G401 (cell line): ENCODE data around the gene ZNF197. TPM values are rescaled to one million over a fixed set of nuclear protein-coding genes. Genes with fewer than 3 reads are reported as not detected.
A peak's percentile ranks its signal among the peaks of the same experiment; 100 is the strongest.
"Not testable (repeated sequence)": the region's sequence is repeated elsewhere in the genome, so short reads cannot be mapped to it uniquely, and the experiment has no call there.

Experiments used
- DNase-seq: peaks from one replicate; pipeline ENCODE4 v3.0.0-alpha.2; 2015; ENCODE audit warnings: low spot score
- in situ Hi-C: cut with HindIII; loops from 2 replicates; pipeline ENCODE4 v1.10.0; 2016; ENCODE audit warnings: low sequenced_read_pairs, mixed read lengths
- total RNA-seq: library from RNA; depleted of rRNA; stranded (reverse); fragments of >200 nt; shearing (Covaris generic); gene quantifications from 2 replicates; pipeline ENCODE4 v1.2.3, GENCODE V29; 2014; rRNA removed

ZNF197 gene
- total RNA-seq: 10.2 and 14.3 TPM in 2 replicates

DNA sequence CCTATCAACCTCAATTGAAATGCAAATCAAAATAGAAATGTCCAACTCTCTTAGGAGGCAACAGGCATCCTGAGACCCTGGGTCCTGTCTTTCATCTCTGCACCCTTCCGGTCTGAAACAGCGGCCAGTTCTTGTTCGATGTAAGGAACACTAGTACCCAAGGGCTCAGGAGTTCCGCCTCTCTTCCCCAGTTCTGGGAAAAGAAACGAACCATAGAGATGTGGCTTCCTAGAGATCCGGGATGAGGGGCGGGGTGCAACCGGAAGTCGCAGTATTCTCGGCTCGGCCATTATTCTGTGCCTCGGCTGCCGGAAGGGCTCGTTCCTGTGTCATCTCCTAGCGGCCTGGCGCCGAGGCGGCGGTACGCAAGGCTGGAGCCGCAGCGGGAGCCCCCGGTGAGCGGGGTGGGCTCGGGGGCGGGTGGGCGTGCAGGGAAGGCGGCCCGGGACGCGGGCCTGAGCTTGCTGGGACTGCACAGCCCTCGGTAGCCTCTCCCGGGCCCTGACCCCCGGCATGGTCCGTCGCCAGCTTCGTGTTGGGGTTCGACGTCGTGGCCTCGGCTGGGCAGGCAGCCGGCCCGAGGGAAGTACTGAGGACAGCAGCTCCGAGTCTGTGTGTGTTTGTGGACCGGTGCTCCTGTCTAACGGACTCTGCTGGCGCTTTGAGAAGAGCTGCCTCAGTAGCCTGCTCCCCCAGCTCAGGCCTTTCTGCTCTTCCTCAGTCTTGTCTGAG is at the start of gene ZNF197:
TSS of gene ZNF197 (plus strand) at position 288 of the 732 bp plus-strand sequence. CDS start 4,119 bp downstream, outside the sequence.
- peak; percentile 96 for DNase-seq
- in situ Hi-C loops: no loop called here

DNA sequence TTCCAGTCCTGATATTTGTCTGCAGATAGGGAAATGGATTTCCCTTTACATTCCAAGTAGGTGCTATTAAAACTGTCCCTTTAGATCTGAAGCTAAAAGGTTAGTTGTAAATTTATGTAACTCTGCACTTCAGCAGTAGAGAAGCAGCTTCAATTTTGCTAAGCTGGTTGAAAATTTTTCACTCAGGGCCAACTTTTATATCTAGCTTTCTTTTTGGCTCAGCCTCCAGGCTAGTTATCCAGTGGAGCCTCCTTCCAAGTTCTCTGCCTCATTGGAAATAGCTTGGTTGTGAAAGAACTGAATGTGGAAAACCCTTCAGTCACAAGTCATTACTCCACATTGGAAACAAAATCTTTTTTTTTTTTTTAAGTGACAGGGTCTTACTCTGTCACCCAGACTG is 48.2 kb upstream of the ZNF197 start:
- no peak for DNase-seq

DNA sequence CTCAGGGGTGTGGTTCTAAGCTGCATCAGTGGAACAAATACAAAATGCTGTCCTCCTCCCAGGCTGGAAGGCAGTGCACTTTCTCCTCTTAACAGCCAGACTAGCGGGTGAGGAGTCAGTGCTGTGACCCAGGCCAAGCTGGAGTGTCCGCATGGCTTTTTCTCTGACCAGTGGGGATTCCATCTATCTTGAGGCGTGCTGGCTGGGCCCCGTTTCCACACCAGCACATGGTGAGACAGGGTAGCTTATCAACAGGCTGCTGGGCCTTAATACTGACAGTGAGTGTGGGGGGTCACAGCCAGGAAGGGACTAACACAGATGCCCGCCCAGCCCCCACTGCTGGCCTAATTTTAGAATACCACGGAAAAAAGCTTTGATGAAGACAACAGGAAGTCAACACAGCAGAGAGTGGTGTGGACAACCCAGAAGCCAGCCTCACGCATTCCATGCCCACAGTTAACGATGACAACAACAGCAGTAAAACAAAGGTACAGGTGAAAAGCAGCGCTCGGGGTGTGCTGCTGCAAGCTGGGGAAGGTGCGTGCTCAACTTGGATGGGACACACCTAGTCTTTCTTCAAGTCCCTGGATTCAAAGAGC is 47.4 kb upstream of the ZNF197 start:
- in situ Hi-C loops, DNase-seq: not testable (repeated sequence)

More for the DNA sequence above, 48.2 kb upstream of the ZNF197 start:
- in situ Hi-C loops: no loop called here

DNA sequence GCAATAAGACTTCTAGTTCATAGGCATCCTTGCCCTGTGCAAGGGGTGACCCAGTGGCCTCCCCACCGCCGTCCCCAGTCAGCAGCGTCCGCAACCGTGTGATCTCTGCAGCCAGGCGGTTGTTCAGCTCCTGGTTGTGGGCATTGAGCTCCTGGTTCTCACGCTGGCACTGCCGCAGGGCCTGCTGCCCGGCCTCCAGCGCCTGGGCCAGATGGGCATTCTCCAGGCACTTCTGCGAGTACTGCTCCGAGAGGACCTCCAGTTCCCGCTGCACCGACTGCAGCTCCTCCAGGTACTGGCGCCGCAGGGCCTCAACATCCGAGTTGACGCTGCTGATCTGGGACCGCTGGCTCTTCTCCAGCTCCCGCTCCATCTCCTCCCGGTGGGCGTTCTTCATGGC is 46.5 kb upstream of the ZNF197 start:
- in situ Hi-C loops, DNase-seq: not testable (repeated sequence)

DNA sequence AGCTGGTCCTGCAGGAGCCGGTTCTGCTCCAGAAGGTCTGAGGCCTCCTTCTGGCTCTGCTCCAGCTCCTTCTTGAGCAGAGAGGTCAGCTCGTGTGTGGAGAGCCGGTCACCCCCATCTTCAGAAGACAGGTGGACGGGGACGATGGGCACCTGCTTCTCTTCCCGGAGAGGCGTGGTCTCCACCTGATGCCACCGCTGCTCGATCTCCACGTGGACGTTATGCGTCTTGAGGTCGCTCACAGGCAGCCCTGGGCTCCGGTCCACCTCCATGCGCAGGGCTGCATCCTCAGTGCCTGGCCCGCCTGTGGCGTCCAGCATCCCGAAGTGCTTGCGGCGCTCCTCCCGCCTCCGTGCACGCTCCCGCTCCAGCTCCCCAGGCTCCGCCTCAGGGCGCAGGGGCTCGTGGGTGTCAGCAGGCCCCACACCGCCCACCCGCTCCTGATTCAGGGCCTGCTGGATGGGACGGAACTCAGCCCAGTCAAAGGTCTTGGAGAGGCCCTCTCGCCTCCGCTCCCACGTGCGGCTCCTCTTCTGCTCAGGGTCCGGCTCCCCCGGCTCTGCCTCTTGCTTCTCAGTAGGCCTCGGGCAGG is 45.8 kb upstream of the ZNF197 start:
- DNase-seq, in situ Hi-C loops: not testable (repeated sequence)

DNA sequence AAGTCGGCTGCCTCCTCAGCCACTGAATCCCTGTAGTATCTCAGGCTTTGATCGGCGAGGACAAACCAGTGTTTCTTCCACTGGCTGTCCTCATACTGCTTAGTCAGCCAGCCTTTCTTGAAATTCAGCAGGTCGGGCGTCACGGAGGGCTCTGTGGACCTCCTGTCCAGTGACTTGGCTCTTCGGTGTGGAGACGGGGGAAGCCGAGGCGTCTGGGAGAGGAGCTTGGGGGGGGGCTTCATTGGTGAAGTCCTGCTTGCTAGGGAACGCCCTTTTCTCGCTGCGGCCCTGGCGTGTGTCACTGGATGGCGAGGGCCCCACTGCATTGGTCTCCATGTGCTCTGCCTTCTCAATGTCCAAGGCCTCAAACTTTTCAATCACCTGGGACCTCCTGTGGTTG is 45.1 kb upstream of the ZNF197 start:
- in situ Hi-C loops, DNase-seq: not testable (repeated sequence)

DNA sequence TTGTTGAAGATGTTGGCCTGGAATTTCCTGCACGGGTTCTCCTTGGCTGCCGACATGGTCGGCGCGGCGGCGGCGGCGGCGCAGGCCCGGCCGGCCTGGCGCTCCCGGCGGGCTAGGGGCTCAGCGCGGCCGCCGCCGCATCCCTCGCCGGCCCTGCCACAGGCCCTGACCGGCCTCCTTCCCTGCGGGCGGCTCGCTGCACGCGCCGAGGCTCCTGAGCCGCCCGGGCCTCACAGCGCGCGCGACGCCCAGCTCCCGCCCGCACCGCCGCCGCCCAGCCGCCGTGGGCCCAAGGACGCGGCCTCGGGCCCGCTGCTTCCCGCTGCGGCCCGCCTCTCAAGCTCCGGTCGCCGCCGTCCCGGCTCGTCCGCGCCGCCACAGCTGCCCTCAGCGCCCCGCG is 43.9 kb upstream of the ZNF197 start:
- in situ Hi-C loops, DNase-seq: not testable (repeated sequence)

DNA sequence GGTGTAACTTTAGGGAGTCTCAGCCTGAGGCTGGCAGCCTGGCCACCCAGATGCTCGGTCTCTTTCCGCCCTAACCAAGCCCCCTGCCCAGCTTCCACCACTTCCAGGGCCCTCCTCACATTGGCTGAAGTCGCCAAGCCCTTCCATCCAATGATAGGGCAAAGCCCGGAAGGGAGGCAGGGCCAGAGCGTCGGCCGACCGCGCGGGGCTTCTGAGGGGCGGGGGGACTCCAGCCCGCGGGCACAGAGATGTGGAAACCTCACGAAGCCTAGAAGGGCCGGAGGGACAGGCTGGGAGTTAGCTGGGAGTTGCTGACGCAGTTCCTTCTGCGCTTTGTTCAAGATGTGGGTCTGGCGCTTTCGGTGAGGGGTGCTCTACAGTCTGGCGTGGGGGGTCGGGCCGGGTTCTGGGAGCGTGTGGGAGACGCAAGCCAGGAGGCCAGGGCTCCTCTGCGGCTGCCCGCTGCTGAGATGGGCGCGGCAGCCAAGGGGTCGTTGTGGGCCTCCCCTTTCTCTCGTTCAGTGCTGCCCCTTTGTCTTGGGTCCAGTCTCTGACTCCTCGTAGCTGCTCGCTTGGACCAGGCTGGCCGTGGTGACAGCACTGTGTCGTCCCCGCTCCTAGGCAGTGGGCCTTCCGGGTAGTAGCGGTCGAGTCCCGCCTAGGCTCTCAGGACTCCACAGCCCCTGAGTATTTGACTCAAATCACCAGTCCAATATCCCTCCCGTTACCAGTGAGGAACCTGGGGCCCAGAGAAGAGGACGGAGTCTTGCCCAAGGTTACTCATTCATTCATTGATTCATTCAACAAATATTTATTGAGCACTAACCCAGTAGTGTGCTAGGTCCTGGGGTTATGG is 40.0 kb upstream of the ZNF197 start, which contains the start of gene ZNF660:
TSS of gene ZNF660 (plus strand) at position 319 of the 856 bp plus-strand sequence. CDS start 9,230 bp downstream, outside the sequence.
- in situ Hi-C loops: no loop called here

DNA sequence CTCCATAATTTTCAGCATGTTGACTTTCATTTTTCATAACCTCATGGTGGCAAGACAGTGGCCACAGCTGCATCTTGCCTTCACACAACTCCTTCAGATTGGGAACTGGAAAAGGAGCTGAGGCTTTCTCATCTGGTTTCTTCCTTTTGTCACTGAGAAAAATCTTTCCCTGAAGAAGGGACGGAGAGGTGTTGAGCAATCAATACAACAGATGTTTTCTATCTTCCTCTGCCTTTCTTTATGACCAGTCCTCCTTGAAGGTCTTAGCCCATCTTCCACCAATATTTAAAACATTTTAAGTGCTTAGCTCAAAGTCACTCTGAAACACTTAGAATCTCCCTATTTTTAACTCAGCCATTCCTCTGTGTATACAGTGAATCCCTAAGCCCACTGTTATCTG is 28.2 kb upstream of the ZNF197 start:
- in situ Hi-C loops: no loop called here
- DNase-seq: no peak

More for the DNA sequence above, 40.0 kb upstream of the ZNF197 start, which contains the start of gene ZNF660:
- DNase-seq: peak; percentile 94

DNA sequence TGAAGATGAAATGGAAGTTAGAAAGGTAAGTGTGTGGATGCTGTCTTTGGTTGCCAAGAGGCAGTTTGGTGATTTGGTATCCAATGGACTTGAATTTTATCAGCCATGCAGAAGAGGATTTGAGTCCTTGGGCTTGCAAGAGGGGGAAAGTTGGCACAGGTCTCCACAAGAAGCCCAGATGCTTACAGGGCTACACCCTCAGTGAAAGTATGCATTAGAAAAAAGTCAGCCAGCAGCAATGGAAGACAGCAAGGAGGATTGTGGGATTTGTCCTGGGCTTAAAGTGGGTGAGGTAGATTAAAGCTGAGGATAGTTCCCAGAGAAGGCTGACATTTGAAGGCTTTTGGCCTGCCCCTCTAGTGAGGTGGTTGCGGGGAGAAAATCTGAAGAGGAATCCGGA is 23.1 kb upstream of the ZNF197 start:
- no peak for DNase-seq
- in situ Hi-C loops: no loop called here

DNA sequence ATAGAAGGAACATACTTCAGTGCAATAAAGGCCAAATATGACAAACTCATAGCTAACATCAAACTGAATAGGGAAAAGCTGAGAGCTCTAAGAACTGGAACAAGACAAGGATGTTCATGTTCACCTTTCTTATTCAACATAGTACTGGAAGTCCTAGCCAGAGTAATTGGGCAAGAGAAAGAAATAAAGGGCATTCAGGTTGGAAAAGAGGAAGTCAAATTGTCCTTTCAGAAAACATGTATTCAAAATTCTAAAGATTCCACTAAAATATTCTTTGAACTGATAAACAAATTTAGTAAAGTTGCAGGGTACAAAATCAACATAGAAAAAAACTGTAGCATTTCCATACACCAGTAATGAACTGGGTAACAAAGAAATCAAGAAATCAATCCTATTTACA is 12.2 kb upstream of the ZNF197 start:
- DNase-seq: no peak
- in situ Hi-C loops: no loop called here

DNA sequence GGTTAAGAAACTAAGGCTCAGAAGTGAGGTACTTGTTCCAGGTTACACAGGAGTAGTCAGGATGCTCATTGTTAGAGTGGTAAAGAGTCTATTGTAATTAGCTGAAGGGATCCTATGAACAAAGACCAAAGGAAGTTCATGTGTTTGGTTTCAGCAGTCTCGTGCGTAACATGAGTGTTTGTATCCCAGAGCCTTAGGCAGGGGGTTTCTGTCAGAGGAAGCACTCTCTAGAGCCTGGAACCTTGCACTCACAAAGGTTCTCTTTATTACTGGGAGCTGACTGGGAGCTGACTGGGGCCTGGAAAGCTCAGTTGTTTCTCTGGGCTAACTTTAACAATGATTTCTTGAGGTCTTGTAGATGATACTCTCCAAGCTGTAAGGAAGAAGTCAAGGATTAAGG is 3.9 kb downstream of the ZNF197 start:
- DNase-seq: no peak
- in situ Hi-C loops: no loop called here

DNA sequence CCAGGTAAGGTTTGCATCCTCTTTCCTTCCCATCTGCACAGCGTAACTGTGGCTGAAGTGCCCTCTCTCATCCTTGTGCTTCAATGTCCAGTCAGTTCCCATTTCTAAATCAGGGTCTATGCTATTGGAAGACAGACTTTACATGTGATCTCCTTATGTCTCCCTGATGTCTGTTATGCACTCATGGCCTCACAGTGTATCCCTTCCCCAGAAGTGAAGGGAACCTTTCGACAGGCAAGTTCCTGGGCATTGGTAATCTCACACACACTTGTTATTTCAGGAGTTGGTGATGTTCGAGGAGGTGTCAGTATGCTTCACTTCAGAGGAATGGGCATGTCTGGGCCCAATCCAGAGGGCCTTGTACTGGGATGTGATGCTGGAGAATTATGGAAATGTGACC is 7.4 kb downstream of the ZNF197 start:
- in situ Hi-C loops: no loop called here
- no peak for DNase-seq

DNA sequence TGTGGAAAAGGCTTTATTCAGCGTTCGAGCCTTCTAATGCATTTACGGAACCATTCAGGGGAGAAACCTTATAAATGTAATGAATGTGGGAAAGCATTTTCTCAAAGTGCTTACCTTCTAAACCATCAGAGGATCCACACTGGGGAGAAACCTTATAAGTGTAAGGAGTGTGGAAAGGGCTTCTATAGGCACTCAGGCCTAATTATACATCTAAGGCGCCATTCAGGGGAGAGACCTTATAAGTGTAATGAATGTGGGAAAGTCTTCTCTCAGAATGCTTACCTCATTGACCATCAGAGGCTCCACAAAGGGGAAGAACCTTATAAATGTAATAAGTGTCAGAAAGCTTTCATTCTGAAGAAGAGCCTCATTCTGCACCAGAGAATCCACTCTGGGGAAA is 17.5 kb downstream of the ZNF197 start:
- in situ Hi-C loops: no loop called here
- DNase-seq: no peak

DNA sequence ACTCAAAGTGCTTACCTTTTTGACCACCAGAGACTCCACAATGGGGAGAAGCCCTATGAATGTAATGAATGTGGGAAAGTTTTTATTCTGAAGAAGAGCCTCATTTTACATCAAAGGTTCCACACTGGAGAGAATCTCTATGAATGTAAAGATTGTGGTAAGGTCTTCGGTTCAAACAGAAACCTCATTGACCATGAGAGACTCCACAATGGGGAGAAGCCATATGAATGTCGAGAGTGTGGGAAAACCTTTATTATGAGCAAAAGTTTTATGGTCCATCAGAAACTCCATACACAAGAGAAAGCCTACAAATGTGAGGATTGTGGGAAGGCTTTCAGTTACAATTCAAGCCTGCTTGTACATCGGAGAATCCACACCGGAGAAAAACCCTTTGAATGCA is 18.2 kb downstream of the ZNF197 start:
- in situ Hi-C loops: no loop called here

DNA sequence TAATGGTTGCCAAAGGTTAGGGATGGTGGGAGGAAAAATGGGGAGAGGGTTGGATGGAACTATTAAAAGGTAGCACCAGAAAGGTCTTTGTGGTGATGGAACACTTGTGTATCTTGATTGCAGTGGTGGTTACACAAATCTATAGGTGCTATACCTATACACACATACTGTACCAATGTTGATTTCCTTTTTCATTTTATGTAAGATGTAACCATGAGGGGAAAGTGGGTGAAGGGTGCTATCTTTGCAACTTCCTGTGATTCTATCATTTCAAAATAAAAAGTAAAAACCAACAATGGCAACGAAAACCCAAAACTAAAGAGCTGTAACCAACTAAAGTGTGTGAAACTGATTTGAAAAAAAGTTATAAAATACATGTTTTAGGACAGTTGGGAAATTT is 22.9 kb downstream of the ZNF197 start:
- no peak for DNase-seq
- in situ Hi-C loops: no loop called here

More for the DNA sequence above, 18.2 kb downstream of the ZNF197 start:
- no peak for DNase-seq

DNA sequence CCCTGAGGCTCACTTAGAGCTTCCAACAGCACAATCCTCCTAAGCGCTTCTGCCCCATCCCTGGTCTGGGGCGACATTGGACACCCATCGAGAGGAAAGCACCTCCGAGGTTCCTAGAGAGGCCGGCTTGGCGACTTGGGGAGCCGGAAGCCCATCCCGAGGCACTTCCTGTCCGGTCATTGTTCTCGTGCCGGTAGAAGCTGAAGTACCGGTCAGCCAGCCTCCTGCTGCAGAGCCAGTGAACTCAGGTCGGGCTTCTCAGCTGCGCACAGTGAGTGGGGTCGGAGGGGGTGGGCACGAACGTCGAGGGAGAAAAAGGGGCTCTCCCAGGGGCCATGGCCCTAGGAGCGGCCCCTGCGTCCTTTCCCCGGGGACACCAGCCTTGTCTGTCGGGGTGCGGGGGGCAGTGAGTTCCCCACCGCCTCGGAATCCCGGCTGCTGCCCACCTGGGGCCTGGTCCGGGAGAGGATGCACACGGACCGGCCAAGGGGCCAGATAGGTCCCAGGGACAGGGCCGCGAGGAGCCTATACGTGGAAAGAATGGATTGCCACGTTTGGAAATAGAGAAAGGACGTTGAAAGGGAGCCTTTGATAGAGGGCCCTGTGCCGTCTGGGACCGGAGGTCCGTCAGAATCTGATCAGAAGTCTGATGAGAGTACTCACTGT is 23.9 kb downstream of the ZNF197 start, which contains the start of gene ZNF35:
TSS of gene ZNF35 (plus strand) at position 169 of the 666 bp plus-strand sequence. CDS start 2,336 bp downstream, outside the sequence.
- in situ Hi-C loops: no loop called here

DNA sequence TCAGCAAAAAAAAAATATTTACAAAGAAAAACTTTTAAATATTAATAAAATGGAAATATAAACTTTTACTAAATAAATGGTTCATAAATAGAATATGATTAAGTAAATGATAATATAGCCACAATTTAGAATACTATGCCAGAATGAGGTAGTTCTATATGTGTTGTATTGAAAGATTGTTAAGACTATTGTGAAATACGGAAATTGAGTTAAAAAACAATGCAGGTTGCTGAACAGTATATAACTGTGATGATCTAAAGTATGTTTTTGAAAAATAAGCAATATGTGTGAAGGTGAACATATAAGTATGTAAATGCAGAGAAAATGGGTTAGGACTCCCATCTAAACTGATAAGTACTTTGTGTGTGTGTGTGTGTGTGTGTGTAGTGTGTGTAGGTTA is 24.9 kb downstream of the ZNF197 start:
- in situ Hi-C loops: no loop called here
- no peak for DNase-seq

More for the DNA sequence above, 23.9 kb downstream of the ZNF197 start, which contains the start of gene ZNF35:
- peak; percentile 93 for DNase-seq

DNA sequence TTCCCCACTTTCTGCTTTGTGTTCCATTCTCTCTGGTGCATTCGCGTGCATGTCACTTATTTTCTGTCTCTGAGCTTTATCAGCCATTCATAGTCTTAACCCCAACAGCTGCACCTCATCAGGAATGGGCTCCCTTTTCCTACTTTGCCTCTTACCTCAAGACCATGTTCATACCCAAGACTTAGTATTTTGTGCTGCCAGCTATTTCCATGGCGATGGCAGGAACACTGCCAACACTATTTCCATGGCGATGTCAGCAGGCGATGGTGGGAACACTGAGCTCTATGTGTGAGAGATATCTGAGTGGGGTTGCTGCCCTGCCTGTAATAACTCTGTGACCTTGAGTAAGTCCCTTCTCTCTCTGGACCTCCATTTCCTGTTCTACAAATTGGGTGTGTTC is 29.2 kb downstream of the ZNF197 start:
- no peak for DNase-seq

More for the DNA sequence above, 29.2 kb downstream of the ZNF197 start:
- in situ Hi-C loops: no loop called here
